HG03196 (cell line): ENCODE data around the gene NPPC.
"Not testable (repeated sequence)": the region's sequence is repeated elsewhere in the genome, so short reads cannot be mapped to it uniquely, and the experiment has no call there.

Experiments used
- ATAC-seq: cut with Tn5 transposase; IDR thresholded peaks from one replicate; pipeline ENCODE4 v1.9.1; 2021; ENCODE audit not compliant: unreplicated experiment

The NPPC gene

DNA sequence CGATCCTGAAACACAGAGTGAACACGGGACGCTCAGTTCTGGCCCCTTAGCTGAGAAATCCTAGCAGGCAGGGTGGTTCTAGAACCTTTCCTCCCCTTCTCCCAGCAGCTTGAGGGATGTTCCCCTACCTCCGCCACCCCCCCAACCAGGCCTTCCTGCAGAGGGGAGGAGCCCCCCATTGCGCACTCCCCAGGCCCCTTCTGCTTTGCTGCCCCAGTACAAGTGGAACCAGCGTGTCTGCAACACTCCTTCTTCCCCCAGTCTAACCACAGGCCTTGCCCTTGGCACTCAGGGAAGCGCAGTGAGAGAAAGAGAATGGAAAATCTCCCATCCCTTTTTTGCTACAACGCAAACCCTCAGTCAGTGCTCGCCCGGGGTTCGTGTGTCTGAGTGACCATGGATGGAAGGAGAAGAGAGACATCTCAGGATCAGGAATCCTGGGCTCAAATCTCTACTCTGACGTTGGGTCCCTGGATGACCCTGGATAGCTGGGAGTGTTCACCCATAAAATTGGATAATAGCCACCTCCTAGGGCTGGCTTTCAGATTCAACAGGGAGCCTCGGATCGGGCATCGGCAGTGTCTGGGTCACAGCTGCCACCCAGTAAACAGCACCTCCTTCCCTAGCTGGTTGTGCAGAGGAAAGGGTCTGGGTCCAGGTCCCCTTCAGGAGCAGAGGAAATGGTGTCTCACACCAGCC lies 3.7 kb downstream of the NPPC start:
- no peak for ATAC-seq

DNA sequence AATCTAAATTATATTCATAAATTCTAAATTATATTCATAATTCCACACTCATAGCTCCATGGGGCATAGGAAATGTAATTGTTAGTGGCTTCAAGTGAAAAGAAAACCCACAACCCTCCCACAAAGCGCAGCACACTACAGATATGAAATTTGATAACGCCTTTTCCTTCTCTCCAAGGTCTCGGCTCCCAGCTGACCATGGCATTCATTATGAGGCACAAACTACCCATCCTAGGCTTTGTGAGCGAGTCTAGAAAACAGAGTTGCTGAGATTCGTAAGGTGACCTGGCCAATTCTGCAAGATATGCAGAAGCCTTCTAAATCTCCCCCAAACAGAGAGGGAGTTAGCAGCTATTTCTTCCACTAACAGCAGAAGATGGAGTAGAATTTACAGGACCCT lies 5.4 kb downstream of the NPPC start:
- ATAC-seq, result no peak

DNA sequence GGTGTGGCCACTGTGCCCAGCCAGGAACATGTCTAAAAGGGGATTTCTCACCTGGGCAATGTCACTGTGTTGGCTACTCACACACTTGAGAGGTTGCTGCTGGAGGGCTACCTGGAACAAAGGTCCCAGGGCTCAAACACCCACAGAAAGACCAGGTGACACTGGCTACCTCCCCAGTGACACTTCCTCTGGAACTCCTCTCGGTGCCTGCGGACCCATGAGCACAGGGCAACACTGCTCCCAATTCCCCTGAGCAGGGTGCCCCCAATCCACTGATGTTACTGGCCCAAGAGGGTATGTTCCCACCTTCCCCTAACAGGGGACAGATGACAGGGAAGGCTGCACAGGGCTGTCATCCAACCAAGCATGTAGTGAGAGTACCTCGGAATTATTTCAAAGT lies 5.8 kb downstream of the NPPC start:
- no peak for ATAC-seq

DNA sequence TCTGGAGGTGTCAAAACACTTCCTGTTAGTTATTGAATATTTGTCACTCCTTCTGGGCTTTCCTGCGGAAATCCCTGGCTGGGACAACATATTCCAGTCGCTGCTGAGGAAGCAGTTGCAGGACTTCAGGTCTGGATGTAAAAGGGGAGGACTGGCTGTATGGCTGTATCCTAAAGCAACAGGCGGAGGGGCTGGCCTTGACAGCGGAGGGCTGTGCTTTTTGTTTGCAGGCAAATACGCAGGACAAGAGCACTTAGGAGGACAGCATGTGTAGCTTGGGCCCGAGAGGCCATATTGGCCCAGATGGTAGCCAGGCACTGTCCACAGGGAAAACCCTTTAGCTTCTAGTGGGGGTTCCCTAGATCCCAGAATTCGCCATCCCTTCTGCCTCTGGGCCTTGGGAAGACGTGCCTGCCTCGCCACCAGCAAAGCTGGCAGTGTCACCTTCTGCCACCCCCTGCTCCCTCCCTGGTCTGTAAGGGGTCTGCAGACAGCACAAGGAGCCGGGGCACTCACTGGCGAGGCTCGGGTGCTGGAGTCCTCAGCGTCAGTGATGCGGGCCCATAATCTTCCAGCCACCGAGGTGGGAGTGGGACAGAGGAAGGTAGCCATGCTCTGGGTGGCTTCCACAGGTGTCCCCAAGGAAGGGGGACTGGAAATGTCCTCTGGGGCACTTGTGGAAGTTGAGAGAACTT lies 6.7 kb downstream of the NPPC start:
- ATAC-seq, result no peak

DNA sequence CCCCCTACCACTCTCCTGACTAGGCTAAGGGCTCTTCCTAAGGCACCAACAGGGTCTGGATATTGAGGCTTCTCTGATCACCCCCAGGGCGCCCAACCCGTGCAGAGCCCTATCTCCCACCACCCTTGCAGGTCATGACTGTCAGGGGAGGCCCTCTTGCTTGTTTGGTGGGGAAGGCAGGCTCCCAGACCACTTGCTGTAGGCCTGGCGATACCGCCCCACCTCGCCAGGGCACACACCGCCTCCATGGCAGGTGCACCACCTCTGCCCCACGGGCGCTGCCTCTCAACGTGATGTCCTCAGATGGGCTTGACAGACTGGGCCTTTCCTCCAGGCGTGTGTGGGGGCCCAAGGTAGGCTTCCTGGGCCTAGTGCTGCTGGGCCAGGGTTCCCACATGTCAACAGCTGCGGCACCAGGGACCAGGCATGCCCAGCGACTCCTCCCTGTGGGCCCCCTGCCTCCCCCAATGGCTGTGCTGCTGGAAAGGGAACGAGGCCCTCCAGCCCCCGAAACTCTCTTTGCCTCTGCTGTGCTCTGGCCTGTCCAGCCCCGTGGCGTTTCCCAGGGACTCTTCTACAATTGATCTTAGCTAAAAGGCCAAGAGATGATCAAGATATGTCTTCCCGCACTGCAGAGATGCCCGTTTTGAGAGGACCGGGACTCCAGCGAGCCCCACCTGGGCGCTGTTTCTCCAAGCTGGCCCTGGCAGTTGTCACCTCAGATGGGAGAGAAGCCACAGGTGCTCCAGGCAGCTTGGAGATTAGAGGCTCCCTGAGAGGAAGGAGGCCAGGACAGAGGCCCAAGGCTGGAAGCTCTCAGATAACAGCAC lies 7.5 kb downstream of the NPPC start:
- no peak for ATAC-seq

DNA sequence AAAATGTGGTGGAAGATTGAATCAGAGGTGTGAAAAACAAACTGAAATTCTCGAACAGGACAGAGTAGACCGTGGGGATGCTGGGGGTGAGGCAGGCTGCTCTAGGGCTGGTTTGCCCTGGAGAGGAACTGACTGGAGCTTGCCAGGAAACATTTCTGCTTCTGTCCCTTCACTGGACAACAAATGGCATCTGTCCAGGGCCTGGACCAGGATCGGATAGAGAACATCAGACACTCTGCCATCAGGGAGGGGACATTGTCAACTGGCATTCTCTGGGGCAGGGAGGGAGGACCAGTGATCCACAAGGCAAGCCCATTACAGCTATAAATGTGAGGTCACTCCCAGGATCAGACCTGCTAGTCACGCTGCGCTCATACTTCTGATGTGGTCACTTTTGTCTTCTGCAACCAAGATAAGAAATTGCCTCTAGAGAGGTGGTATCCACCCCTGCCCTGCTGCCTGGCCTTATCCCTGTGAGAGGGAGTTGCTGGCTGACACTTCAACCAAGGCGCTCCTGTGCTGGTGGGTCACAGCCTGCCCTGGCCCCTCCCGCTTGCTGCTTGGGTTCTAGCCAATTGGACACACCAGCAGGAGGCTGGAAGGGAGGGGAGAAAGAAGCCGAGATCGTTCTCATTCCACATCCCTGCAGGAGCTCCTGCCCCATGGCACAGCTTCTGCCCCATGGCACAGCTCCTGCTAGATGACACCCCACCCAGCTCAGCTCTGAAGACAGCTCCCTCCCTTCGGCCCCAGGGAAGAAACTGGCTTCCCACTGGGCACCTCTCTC lies 8.7 kb downstream of the NPPC start:
- ATAC-seq, result no peak

DNA sequence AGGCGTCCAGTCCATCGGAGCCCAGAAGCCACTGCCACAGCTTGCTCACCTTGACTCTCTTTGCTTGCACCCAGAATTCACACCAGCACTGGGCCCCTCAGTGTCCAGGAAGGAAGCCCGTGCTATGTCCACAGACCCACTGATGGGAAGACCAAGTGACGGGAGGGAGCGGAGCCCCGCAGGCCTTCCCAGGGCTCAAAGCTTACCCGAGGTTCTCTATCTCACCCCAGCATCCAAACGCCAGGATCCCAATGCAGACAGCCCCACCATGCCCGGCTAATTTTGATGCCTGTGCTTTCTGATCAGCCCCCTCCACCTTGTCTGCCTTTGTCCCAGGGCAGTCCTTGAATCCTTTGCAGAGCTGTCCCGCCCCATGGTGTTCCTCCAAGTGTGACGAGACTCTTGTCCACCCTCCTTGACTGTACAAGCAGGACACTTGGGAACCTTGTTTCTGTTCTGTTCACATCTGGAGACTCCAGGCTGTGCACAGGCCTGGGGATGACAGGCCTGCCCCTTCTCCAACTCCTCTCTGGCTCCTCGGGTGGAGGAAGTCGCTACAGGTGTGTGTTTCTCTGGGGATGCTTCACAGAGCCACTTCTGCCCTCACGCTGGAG lies 12.0 kb downstream of the NPPC start:
- ATAC-seq, result no peak

DNA sequence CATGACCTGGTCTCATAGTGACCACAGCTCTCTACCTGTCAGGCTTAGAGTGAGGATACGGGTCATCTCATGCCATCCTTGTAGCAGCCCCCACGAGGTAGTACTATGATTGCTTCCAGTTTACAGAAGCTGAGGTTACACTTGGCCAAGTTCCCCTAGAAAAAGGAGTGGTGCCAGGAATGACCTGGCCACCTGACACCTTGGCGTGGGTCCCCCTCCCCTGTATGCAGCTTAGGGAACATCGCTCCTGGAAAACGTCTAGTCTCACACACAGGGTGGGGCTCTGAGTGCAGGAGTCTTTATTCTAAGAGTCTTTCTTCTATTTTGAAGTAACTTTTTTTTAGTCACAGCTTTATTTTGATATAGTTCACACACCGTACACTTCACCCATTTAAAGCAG lies 14.8 kb downstream of the NPPC start:
- no peak for ATAC-seq

DNA sequence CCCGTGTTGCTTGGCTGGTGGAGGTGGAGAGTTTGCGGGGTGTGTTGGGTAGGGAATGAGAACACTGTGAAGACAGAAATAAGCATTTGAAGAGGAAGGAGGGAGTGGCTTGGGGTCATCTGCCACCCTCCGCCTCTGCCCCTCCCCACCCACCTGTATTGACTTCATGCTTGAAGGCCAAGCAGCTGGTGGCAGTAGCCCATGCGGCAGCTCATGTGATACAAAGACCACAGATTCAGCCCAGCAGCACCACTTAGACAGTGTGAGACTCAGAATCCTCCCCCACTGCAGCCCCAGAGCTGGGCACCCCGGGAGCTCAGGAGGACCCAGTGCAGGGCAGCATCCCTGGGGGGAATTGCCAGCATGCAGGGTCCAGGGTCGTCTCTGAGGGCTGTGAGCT lies 15.4 kb downstream of the NPPC start:
- ATAC-seq, result no peak

DNA sequence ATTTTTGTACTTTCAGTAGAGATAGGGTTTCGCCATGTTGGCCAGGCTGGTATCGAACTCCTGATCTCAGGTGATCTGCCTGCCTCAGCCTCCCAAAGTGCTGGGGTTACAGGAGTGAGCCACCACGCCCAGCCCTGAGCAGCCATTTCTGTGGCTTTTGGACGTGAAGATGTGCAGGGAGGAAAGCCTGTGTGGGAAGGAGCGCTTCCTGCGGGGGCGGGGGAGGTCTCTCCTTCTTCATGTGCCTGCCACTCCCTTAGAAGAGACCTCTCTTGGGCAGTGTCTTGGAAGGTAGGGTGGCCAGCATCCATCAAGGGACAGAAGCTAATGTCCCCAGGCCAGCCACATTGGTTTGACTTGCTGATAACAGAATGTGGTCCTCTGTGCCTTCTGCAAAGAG lies 16.0 kb downstream of the NPPC start:
- ATAC-seq, result not testable (repeated sequence)

DNA sequence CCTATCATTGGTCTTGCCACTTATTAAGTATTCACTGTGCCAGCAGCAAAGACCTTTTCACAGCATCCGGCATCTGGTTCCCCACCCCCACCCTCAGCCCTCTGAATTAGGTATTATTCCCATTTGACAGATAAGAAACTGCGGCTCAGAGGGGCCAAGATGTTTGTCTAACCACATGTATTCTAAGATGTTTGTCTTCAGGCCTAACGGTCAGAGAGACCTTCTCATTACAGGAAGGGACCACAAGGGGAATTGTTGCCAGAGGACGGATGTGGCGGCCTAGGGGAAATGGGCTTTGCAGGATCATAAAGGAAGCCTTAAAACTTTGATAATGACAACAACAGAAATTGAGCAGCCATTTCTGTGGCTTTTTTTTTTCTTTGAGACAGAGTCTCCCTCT lies 16.6 kb downstream of the NPPC start:
- ATAC-seq, result no peak

DNA sequence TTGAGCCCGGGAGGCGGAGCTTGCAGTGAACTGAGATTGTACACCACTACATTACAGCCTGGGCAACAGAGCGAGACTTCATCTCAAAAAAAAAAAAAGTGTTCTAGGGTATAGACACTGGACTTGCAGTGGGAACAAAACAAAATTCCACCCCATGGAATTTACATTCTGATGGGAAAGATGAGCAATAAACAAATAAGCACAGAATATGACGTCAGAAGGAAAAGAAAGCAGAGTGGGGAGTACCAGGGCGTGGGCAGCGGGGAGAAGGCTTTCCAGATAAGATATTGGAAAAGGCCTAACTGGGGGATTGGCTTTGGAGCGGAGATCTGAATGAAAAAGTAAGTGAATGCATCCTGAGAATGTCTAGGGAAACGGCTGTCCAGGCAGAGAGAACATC lies 17.6 kb downstream of the NPPC start:
- no peak for ATAC-seq

DNA sequence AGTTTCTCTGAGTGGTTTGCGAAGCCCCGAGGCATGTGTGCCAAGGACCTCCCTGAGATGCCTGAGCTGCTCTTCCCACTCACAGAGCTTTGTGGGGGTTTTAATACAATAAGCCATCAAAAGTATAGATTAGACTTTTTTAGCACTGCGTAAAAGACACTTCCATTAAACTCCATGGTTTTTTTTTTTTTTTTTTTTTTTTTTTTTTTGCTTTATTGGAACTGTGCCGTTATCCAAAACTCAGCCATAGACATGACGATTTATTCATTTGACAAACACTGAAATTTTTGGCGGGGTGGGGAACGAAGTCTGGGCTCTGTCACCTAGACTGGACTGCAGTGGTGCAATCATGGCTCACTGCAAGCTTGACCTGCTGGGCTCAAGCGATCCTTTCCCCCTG lies 18.4 kb downstream of the NPPC start:
- ATAC-seq, result no peak

DNA sequence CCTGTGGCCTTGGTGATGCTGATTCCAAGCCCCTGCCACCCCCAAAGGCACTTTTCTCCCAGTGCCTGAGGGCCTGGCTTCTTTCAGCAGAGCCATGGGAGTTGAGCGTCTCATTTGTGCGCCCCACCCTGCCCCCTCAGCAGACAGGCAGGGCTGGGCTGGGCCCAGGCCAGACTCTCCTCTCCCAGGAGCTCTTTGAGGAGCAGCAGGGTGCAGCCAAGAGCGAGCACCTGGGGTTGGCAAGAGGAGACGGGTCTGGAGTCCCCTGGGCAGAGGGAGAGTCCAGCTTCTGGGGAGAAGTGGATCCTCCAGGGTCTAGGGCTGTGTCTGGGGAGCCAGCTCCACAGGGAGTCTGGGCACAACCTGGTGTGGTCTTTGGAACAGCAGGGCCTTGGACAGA lies 21.2 kb downstream of the NPPC start:
- ATAC-seq, result no peak

DNA sequence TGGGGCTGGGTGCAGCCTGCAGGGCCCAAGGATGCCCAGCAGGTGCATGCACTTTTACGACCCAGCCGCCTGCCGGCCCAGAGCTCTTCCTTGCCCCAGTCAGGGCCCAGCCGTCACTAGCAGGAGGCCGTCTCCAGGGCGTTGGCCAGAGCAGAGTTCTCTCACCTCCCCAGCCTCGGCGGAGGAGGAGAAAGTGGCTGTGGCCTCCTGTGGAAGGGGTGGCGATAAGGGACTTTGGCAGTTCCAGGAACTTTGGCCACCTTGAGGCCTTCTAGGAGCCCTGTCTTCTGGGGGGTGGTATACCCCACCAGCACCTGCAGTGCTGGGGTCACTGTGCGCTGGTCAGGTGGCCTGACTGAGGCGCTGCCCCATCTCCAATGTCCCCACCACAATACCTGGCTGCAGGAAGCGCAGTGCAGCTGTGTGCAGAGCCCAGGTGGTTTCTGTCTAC lies 22.0 kb downstream of the NPPC start:
- ATAC-seq, result no peak

DNA sequence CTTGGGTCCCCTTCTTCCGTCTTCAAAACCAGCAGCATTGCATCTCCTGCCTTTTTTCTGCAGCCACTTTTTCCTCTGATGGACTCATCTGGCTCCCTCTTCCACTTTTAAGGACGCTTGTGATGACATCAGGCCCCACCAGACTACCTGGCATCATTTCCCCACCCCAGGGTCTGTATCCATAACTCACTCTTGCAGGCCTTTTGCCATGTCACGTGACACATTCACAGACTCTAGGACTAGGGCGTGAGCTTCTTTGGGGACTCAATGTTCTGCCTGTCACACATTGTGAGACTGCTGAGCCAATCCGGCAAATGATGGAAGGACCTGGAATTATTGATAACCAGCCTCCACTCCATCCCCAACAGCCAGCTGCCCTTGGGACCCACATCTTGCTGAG lies 23.6 kb downstream of the NPPC start:
- no peak for ATAC-seq

DNA sequence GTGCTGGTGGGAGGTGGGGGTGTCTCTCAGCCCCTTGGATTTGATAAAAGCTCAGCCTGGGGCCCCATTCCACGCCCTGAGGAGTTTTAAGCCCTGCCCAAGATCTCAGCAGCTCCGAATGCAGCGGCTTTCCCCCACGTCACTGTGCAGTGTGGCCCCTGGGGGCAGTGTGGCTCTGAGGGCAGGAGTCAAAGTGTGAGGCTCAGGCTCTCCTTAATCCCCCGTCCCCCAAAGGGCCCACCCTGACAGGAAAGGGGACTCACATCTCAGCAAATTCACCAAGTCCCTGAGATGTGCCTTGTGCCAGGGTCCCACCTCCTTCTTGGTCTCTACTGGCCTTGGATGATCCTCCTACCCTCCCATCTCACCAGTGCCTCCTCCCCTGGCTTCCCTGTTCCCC lies 25.2 kb downstream of the NPPC start:
- no peak for ATAC-seq

DNA sequence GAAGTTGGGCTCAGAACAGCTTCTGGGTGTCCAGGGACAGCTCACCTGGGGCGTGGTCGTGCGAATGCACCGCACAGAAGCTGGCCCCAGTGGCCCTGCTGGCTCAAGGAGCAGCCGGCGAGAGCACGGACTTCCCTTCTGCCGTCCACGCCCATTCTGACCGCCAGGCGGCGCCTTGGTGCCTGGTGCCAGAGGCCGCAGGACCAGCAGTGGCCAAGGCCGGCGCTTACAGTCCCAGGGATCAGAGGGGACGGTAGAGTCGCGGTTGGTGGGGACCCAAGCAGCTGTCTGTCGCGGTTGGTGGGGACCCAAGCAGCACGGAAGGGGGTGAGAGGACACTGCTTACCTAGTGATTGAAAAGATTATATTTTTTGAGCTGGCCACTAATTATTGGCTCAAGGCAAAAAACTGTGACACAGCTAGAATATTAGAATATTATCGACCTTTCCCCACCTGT lies 25.7 kb downstream of the NPPC start:
- ATAC-seq, result no peak

DNA sequence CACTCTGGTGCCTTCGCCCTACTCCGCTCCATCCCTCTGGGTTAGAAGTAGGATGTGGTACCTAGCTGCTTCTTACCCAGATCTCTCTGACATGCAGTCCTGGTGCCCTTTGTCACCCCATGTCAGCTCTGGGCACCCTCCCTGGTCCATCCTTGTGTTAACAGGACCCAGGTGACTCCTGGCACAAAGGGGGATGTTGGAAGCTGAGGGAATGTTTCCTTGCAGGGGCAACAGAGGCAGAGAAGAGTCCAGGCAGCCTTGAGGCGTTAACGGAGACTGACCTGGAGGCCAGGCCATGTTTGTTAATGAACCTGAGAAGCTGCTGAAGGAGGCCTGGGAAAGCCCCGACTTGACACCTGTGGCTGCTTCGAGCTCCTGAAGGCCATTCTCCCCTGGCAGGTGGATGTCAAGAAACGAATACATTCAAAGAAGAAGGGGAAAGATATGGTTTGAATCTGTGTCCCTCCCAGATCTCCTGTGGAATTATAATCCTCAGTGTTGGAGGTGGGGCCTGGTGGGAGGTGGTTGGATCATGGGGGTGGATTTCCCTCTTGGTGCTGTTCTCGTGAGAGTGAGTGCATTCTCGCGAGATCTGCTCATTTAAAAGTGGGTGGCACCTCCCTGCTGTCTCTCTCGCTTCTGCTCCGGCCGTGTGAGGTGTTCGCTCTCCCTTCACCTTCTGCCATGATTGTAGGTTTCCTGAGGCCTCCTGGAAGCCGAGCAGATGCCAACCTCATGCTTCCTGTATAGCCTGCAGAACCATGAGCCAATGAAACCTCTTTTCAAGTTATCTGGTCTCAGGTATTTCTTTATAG lies 31.4 kb downstream of the NPPC start:
- no peak for ATAC-seq

DNA sequence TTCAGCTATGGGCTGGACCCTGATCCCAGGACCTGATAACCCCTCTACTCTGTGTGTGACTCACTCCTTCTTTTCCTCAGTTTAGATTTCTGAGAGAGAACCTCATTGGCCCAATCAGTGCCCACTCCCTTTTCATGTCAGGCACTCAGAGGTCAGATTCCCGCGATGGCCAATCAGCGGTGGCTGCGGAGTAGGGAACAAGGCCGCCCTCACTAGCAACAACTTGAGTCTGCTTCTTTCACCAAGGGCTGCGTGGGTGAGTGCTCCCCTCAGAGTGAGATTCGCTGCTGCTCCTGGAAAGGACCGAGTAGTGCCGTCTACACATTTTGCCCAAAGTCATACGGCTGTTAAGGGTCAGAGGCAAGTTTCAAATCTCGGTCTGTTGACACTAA lies 34.7 kb downstream of the NPPC start:
- ATAC-seq, result no peak
